IMR-90 (cell line): ENCODE results near the gene HOXD10. TPM values are rescaled to one million over a fixed set of nuclear protein-coding genes. Genes with fewer than 3 reads are reported as not detected.

Source experiments
- ATAC-seq: fragments of 200-7000 bp; cut with Tn5 transposase; 2 replicates; pipeline ENCODE4 v1.9.1; 2020; ENCODE audit warnings: low read depth, mild to moderate bottlenecking, moderate library complexity
- BruUV-seq: library from RNA; stranded (reverse); fragments of 400-500 nt; replicated peaks from 2 replicates; lab custom pipeline; 2021; lab: Mats Ljungman, UMichigan
- CTCF ChIA-PET: fragments of 300-600 bp; formaldehyde crosslinking; extraction: SDS; loops from one replicate; lab custom pipeline; 2021; ENCODE audit warnings: antibody characterized with exemption; lab: Yijun Ruan, JAX
- POLR2A ChIA-PET: fragments of 300-600 bp; sonication (Branson Sonifier 250); formaldehyde crosslinking; loops from one replicate; lab custom pipeline; 2022; ENCODE audit warnings: antibody characterized with exemption; ENCODE audit not compliant: unreplicated experiment; lab: Charles Lee
- DNase-seq: peaks from one replicate; pipeline ENCODE4 v3.0.0; 2013
- H2AFZ ChIP-seq: replicated peaks from 2 replicates; pipeline ENCODE3; 2013; ENCODE audit warnings: low read length, mild to moderate bottlenecking; ENCODE audit not compliant: poor library complexity
- H2AK5ac ChIP-seq: 2 replicates; pipeline ENCODE4 v1.6.1; 2013; ENCODE audit warnings: low read depth, low read length, inconsistent platforms
- H2AK9ac ChIP-seq: replicated peaks from 2 replicates; pipeline ENCODE3; 2013; ENCODE audit warnings: mild to moderate bottlenecking, low read depth, low read length, moderate library complexity; ENCODE audit not compliant: poor library complexity
- H2BK120ac ChIP-seq: 2 replicates; pipeline ENCODE4 v1.6.1; 2013; ENCODE audit warnings: low read depth, low read length, inconsistent platforms
- H2BK15ac ChIP-seq: 3 replicates; pipeline ENCODE4 v1.6.1; 2013; ENCODE audit warnings: low read depth, low read length, inconsistent platforms
- H2BK20ac ChIP-seq: 2 replicates; pipeline ENCODE4 v1.6.1; 2013; ENCODE audit warnings: low read depth, mild to moderate bottlenecking, inconsistent platforms, low read length, moderate library complexity
- H2BK5ac ChIP-seq: 2 replicates; pipeline ENCODE4 v1.6.1; 2013; ENCODE audit warnings: mild to moderate bottlenecking, low read depth, low read length, inconsistent platforms; ENCODE audit not compliant: poor library complexity, severe bottlenecking
- H3K14ac ChIP-seq: replicated peaks from 2 replicates; pipeline ENCODE4 v1.6.1; 2013; ENCODE audit warnings: low read depth, low read length, inconsistent platforms
- H3K18ac ChIP-seq: 2 replicates; pipeline ENCODE4 v1.6.1; 2013; ENCODE audit warnings: low read depth, low read length, control low read depth
- H3K23ac ChIP-seq: 2 replicates; pipeline ENCODE4 v1.6.1; 2013; ENCODE audit warnings: low read depth, low read length, inconsistent platforms
- H3K27ac ChIP-seq: 2 replicates; pipeline ENCODE4 v1.5.1; 2013; ENCODE audit warnings: mild to moderate bottlenecking, control low read depth, low read length; ENCODE audit not compliant: insufficient read depth
- H3K27me3 ChIP-seq: 2 replicates; pipeline ENCODE4 v1.6.1; 2013; ENCODE audit warnings: low read length; ENCODE audit not compliant: control insufficient read depth, insufficient read depth
- H3K36me3 ChIP-seq: 2 replicates; pipeline ENCODE4 v1.6.1; 2013; ENCODE audit warnings: low read length, mixed read lengths; ENCODE audit not compliant: control insufficient read depth, insufficient read depth
- H3K4ac ChIP-seq: 2 replicates; pipeline ENCODE4 v1.6.1; 2013; ENCODE audit warnings: low read depth, low read length, inconsistent platforms
- H3K4me1 ChIP-seq: 2 replicates; pipeline ENCODE4 v1.6.1; 2013; ENCODE audit warnings: low read length, mixed read lengths; ENCODE audit not compliant: control insufficient read depth, insufficient read depth
- H3K4me2 ChIP-seq: 2 replicates; pipeline ENCODE4 v1.6.1; 2013; ENCODE audit warnings: low read depth, mild to moderate bottlenecking, control low read depth, low read length, moderate library complexity
- H3K4me3 ChIP-seq: 2 replicates; pipeline ENCODE4 v1.5.1; 2013; ENCODE audit warnings: low read depth, mild to moderate bottlenecking, control low read depth, low read length, moderate library complexity; ENCODE audit not compliant: insufficient read depth
- H3K56ac ChIP-seq: 2 replicates; pipeline ENCODE4 v1.6.1; 2013; ENCODE audit warnings: low read length, inconsistent platforms; ENCODE audit not compliant: insufficient read depth; ENCODE audit errors: extremely low read depth
- H3K79me1 ChIP-seq, 2 experiments: 2 replicates each; pipeline ENCODE4 v1.6.1; 2013; ENCODE audit warnings: low read length in 2 of 2, inconsistent platforms in 1 of 2, low read depth in 1 of 2
- H3K9ac ChIP-seq: 2 replicates; pipeline ENCODE4 v1.6.1; 2013; ENCODE audit warnings: low read depth, low read length, control low read depth
- H3K9me1 ChIP-seq: 2 replicates; pipeline ENCODE4 v1.6.1; 2013; ENCODE audit warnings: low read length, inconsistent platforms; ENCODE audit not compliant: insufficient read depth
- H3K9me3 ChIP-seq: 2 replicates; pipeline ENCODE4 v1.6.1; 2013; ENCODE audit warnings: low read length; ENCODE audit not compliant: control insufficient read depth, insufficient read depth
- H4K20me1 ChIP-seq: 2 replicates; pipeline ENCODE4 v1.6.1; 2013; ENCODE audit warnings: low read length, inconsistent platforms; ENCODE audit not compliant: insufficient read depth
- H4K5ac ChIP-seq: 2 replicates; pipeline ENCODE4 v1.6.1; 2013; ENCODE audit warnings: mild to moderate bottlenecking, low read depth, low read length, control low read depth
- H4K8ac ChIP-seq, 2 experiments: 2 replicates each; pipeline ENCODE4 v1.6.1; 2013; ENCODE audit warnings: low read depth in 2 of 2, low read length in 2 of 2, control low read depth in 1 of 2, inconsistent platforms in 1 of 2
- H4K91ac ChIP-seq: 2 replicates; pipeline ENCODE4 v1.6.1; 2013; ENCODE audit warnings: low read depth, low read length, inconsistent platforms; ENCODE audit not compliant: insufficient read depth
- CEBPB ChIP-seq: IDR thresholded peaks from 2 replicates; pipeline ENCODE4 v1.6.1; 2012; ENCODE audit warnings: low read depth, low read length, improper control_type of control experiment
- CHD1 ChIP-seq: IDR thresholded peaks from 2 replicates; pipeline ENCODE4 v1.6.1; 2012; ENCODE audit warnings: low read depth, low read length, improper control_type of control experiment
- MAFK ChIP-seq: IDR thresholded peaks from 2 replicates; pipeline ENCODE4 v1.6.1; 2012; ENCODE audit warnings: low read depth, low read length, improper control_type of control experiment
- MXI1 ChIP-seq: IDR thresholded peaks from 2 replicates; pipeline ENCODE4 v1.6.1; 2012; ENCODE audit warnings: low read depth, mild to moderate bottlenecking, low read length, moderate library complexity, borderline replicate concordance
- NFE2L2 ChIP-seq: fragments of 150-350 bp; IDR thresholded peaks from 2 replicates; pipeline ENCODE4 v1.6.1; 2016; ENCODE audit warnings: low read depth, mild to moderate bottlenecking, low read length
- POLR2A ChIP-seq: IDR thresholded peaks from 2 replicates; pipeline ENCODE4 v1.6.1; 2012; ENCODE audit warnings: mild to moderate bottlenecking, low read depth, low read length
- RAD21 ChIP-seq: IDR thresholded peaks from 2 replicates; pipeline ENCODE4 v1.6.1; 2012; ENCODE audit warnings: low read length, improper control_type of control experiment
- RFX5 ChIP-seq: IDR thresholded peaks from 2 replicates; pipeline ENCODE4 v1.8.0; 2012; ENCODE audit warnings: low read depth, mild to moderate bottlenecking, low read length, moderate library complexity
- SMC3 ChIP-seq: fragments of 150-350 bp; IDR thresholded peaks from 2 replicates; pipeline ENCODE4 v1.6.1; 2016; ENCODE audit warnings: low read depth, mild to moderate bottlenecking, antibody characterized with exemption, low read length, moderate library complexity
- WGBS, 2 experiments: methylation state at CpG; one replicate each; pipeline versions ENCODE4 v1.1.5 to v1.1.7; 2013; ENCODE audit warnings: missing lambda C conversion rate in 2 of 2; ENCODE audit not compliant: insufficient read length in 1 of 2; ENCODE audit errors: extremely low coverage in 2 of 2; 5-methylcytosine and 5-hydroxymethylcytosine counted together
- dilution Hi-C: fragments of 300-500 bp; cut with HindIII; formaldehyde crosslinking; loops from one replicate; pipeline ENCODE4 v1.14.3; 2018; ENCODE audit warnings: low sequenced_read_pairs; ENCODE audit not compliant: unreplicated experiment
- in situ Hi-C: fragments of 300-500 bp; cut with MboI; formaldehyde crosslinking; loops from 3 replicates; pipeline ENCODE4 v1.14.3; 2019; ENCODE audit warnings: low sequenced_read_pairs, inconsistent platforms, mixed read lengths
- intact Hi-C: fragments of 100-400 bp; cut with micrococcal nuclease; formaldehyde crosslinking; loops from 2 replicates; pipeline ENCODE4 v1.10.0; 2022
- polyA plus RNA-seq, 3 experiments: library from polyadenylated mRNA; depleted of rRNA; stranded (reverse); fragments of >200 nt; gene quantifications; 2 replicates each; pipeline ENCODE4 v1.2.3, GENCODE V29; 2012; ENCODE audit warnings: low replicate concordance in 1 of 3
- total RNA-seq: library from RNA; depleted of rRNA; stranded (reverse); fragments of >200 nt; gene quantifications from 2 replicates; pipeline ENCODE4 v1.2.3, GENCODE V29; 2012
- TF ChIP-seq, protein P1 (sequence below): conservative IDR thresholded peaks from 2 replicates; pipeline ENCODE4 v1.5.1; 2012; ENCODE audit warnings: mild to moderate bottlenecking, low read depth, low read length, improper control_type of control experiment

Gene HOXD10
- total and polyA plus RNA-seq, 2 of the 4 experiments (the other 2 are of a cell fraction), result not detected

GRCh38 chr2:176121190-176122051 lies 4.8 kb downstream of the HOXD10 start:
- ChIA-PET CTCF (interaction anchor here (1.5 kb wide), 1 partner anchor 10 kb away, joined by 3 read pairs; no protein-coding TSS in a partner anchor), POLR2A (no interaction called here)
- Histone ChIP-seq H2AK9ac (peak overlapping the region; percentile 65), H3K4me3 (no peak overlapping the region), H3K56ac (no peak overlapping the region), H3K14ac (no peak overlapping the region), H3K4me1 (no peaks in the 10 kb centered on the region), H3K36me3 (no peaks in the 10 kb centered on the region), H2BK5ac (no peak overlapping the region), H3K9ac (no peak overlapping the region), H3K9me1 (no peaks in the 10 kb centered on the region), H3K27ac (no peak overlapping the region), H4K8ac (no peak overlapping the region), H3K27me3 (peaks cover 96% of the 10 kb centered on the region), H3K79me1 (no peaks in the 10 kb centered on the region), H2BK15ac (no peak overlapping the region), H3K23ac (no peak overlapping the region), H4K5ac (no peak overlapping the region), H2BK20ac (no peak overlapping the region), H3K18ac (no peak overlapping the region), H3K4ac (no peak overlapping the region), H3K4me2 (no peak overlapping the region), H3K9me3 (peaks cover 13% of the 10 kb centered on the region), H4K20me1 (no peaks in the 10 kb centered on the region; the same call in 1 of the 2 replicates), H2AK5ac (no peak overlapping the region), H4K91ac (no peak overlapping the region), H2AFZ (no peak overlapping the region), H2BK120ac (no peak overlapping the region)
- TF ChIP-seq POLR2A, result no peak
- TF ChIP-seq, protein P1, sequence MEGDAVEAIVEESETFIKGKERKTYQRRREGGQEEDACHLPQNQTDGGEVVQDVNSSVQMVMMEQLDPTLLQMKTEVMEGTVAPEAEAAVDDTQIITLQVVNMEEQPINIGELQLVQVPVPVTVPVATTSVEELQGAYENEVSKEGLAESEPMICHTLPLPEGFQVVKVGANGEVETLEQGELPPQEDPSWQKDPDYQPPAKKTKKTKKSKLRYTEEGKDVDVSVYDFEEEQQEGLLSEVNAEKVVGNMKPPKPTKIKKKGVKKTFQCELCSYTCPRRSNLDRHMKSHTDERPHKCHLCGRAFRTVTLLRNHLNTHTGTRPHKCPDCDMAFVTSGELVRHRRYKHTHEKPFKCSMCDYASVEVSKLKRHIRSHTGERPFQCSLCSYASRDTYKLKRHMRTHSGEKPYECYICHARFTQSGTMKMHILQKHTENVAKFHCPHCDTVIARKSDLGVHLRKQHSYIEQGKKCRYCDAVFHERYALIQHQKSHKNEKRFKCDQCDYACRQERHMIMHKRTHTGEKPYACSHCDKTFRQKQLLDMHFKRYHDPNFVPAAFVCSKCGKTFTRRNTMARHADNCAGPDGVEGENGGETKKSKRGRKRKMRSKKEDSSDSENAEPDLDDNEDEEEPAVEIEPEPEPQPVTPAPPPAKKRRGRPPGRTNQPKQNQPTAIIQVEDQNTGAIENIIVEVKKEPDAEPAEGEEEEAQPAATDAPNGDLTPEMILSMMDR, result no peak
- no peak for TF ChIP-seq RAD21
- TF ChIP-seq NFE2L2, result no peak
- TF ChIP-seq MXI1, result no peak
- TF ChIP-seq RFX5, result no peak
- TF ChIP-seq CHD1, result no peak
- no peak for TF ChIP-seq CEBPB
- TF ChIP-seq MAFK, result no peak
- no peak for TF ChIP-seq SMC3
- no peak for ATAC-seq
- no TSS peak for BruUV-seq
- dilution Hi-C loops (no loop called here), intact Hi-C loops (no loop called here), in situ Hi-C loops (loop anchor here (10.0 kb wide), 2 partner anchors 333 to 1033 kb away; no protein-coding TSS in a partner anchor)
- DNase-seq, result no peak
- WGBS, 2 experiments, result 7% methylated on average over 8 of the region's 53 CpGs; no CpG with 5 or more reads in 1 of the 2 experiments
